ENCODE results near the gene ANKRD16.
"Not testable (repeated sequence)": the region's sequence is repeated elsewhere in the genome, so short reads cannot be mapped to it uniquely, and the experiment has no call there.

GRCh38 chr10:5846667-5847066 lies 43.0 kb downstream of the ANKRD16 start:
- not testable (repeated sequence) for TF ChIP-seq CTCF, EZH2phosphoT487, EZH2 (IDR thresholded peaks at IDR 0.05)
